GM11168 (cell line): ENCODE data around the gene FAM193A.

Experiments used
- in situ Hi-C: fragments of 300-500 bp; cut with MboI; formaldehyde crosslinking; loops from one replicate; pipeline ENCODE4 v1.12.0; 2022; ENCODE audit warnings: low sequenced_read_pairs; ENCODE audit not compliant: unreplicated experiment

FAM193A gene

GRCh38 chr4:2686379-2687265 lies 150.2 kb downstream of the FAM193A start:
- in situ Hi-C loops: no loop called here

- in situ Hi-C loops: no loop called here
Measured at GRCh38 chr4:2688281-2688680, 151.8 kb downstream of the FAM193A start.

GRCh38 chr4:2688697-2689096 lies 152.2 kb downstream of the FAM193A start:
- in situ Hi-C loops: no loop called here

- in situ Hi-C loops: no loop called here
Measured at GRCh38 chr4:2689114-2689513, 152.7 kb downstream of the FAM193A start.

GRCh38 chr4:2689825-2690700 lies 153.6 kb downstream of the FAM193A start:
- in situ Hi-C loops: no loop called here

- in situ Hi-C loops: no loop called here
Measured at GRCh38 chr4:2691313-2691712, 154.9 kb downstream of the FAM193A start.

- in situ Hi-C loops: no loop called here
Measured at GRCh38 chr4:2691952-2692435, 155.5 kb downstream of the FAM193A start.

- in situ Hi-C loops: no loop called here
Measured at GRCh38 chr4:2694691-2695090, 158.2 kb downstream of the FAM193A start.

- in situ Hi-C loops: no loop called here
Measured at GRCh38 chr4:2695346-2696060, 159.1 kb downstream of the FAM193A start.

- in situ Hi-C loops: no loop called here
Measured at GRCh38 chr4:2696423-2696822, 160.0 kb downstream of the FAM193A start.

- in situ Hi-C loops: no loop called here
Measured at GRCh38 chr4:2697995-2698414, 161.6 kb downstream of the FAM193A start.

GRCh38 chr4:2698504-2698903 lies 162.1 kb downstream of the FAM193A start:
- in situ Hi-C loops: no loop called here

- in situ Hi-C loops: no loop called here
Measured at GRCh38 chr4:2698951-2699505, 162.6 kb downstream of the FAM193A start.

GRCh38 chr4:2699534-2699933 lies 163.1 kb downstream of the FAM193A start:
- in situ Hi-C loops: no loop called here

GRCh38 chr4:2700031-2700430 lies 163.6 kb downstream of the FAM193A start:
- in situ Hi-C loops: no loop called here

- in situ Hi-C loops: no loop called here
Measured at GRCh38 chr4:2702361-2702760, 165.9 kb downstream of the FAM193A start.

GRCh38 chr4:2702770-2703169 lies 166.3 kb downstream of the FAM193A start:
- in situ Hi-C loops: no loop called here

- in situ Hi-C loops: no loop called here
Measured at GRCh38 chr4:2712261-2712842, 175.9 kb downstream of the FAM193A start.

GRCh38 chr4:2713337-2713736 lies 176.9 kb downstream of the FAM193A start:
- in situ Hi-C loops: no loop called here
